CD4-positive, alpha-beta T cell treated with Interleukin-17A for 4 hours (primary cell): ENCODE results near the gene SHANK3.
A peak's percentile ranks its signal among the peaks of the same experiment; 100 is the strongest.

ENCODE experiments used
- DNase-seq: peaks from one replicate; pipeline ENCODE4 v3.0.0-alpha.2; 2020; ENCODE audit warnings: mixed read lengths

SHANK3 gene

GRCh38 chr22:50678651-50679521 lies 6.3 kb downstream of the SHANK3 start:
- DNase-seq: no peak

- peak; percentile 0 for DNase-seq
These were observed 10.7 kb downstream of the SHANK3 start for GRCh38 chr22:50683086-50683993.

DNA sequence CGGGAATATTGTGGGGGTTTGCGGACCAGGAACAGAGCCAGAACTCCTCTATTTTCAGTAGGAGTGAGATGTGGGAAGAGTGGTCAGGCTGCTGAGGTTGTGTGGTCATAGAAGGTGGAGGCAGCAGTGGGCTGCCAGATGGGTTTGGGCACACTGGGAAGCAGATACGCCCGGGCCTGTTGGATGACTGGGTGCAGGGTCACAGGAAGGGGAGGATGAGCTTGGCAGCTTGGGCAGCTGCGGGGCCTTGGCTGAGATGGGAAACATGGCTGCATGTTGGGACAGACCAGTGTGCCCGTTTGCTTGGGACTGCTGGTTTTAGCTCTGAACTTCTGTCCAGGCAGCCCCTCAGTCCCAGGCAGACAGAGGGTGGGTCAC lies 11.4 kb downstream of the SHANK3 start:
- DNase-seq: no peak

DNA sequence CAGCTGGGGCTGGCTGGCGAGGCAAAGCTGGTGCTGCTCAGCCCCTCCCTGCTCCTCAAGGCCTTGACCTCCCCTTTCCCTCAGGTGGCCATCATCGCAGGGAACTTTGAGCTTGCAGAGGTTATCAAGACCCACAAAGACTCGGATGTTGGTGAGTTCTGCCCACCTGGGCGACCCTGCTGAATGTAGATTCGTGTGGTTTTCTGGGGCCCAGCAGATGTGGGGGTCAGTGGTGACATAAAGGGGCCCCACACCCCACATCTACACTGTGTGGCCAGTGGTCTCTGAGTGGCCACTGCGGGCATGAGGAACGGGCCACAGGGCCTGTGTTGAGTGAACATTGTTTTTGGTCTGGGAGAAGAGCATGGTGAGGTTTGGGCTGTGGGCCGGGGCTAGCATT lies 11.9 kb downstream of the SHANK3 start:
- DNase-seq: no peak

GRCh38 chr22:50684986-50685385 lies 12.4 kb downstream of the SHANK3 start:
- DNase-seq: no peak

- DNase-seq: no peak
These were observed 14.2 kb downstream of the SHANK3 start for GRCh38 chr22:50686794-50687193.

DNA sequence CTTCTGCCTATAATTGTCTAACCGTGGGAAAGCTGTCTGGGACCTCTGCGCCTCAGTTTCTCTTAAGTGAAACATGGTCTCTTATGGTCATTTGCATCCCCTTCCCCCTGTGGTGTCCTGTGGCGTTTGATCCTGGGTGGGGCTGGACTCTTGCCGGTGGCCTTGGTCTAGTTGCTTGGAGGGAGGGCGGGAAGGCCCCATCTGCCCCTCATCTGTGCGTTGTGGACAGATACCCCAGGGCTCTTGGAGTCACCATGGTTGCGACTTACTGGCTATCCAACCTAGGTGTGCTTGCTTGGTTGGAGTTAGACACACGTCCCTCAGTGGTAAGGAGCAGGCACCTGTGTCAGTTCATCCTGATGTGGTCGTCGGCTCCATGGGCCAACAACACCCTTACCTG lies 15.2 kb downstream of the SHANK3 start:
- no peak for DNase-seq

- no peak for DNase-seq
These were observed 15.8 kb downstream of the SHANK3 start for GRCh38 chr22:50688448-50688847.

DNA sequence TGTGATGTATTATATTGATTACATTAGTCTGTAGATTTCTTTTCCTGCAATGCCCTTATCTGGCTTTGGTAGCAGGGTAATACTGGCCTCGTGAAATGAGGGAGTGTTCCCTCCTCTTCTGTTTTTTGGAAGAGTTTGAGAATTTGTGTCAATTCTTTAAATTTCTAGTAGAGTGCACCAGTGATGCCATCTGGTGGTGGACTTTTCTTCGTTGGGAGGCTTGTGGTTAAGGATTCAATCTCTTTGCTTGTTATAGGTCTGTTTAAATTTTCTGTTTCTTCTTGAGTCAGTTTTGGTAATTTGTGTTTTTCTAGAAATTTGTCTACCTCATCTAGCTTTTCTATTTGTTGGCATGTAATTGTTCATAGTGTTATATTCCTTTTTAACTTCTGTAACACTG lies 18.9 kb downstream of the SHANK3 start:
- DNase-seq: peak; percentile 33

GRCh38 chr22:50693462-50693861 lies 20.8 kb downstream of the SHANK3 start:
- DNase-seq: no peak

GRCh38 chr22:50694099-50694605 lies 21.5 kb downstream of the SHANK3 start:
- DNase-seq: no peak

GRCh38 chr22:50694766-50695420 lies 22.3 kb downstream of the SHANK3 start:
- no peak for DNase-seq

DNA sequence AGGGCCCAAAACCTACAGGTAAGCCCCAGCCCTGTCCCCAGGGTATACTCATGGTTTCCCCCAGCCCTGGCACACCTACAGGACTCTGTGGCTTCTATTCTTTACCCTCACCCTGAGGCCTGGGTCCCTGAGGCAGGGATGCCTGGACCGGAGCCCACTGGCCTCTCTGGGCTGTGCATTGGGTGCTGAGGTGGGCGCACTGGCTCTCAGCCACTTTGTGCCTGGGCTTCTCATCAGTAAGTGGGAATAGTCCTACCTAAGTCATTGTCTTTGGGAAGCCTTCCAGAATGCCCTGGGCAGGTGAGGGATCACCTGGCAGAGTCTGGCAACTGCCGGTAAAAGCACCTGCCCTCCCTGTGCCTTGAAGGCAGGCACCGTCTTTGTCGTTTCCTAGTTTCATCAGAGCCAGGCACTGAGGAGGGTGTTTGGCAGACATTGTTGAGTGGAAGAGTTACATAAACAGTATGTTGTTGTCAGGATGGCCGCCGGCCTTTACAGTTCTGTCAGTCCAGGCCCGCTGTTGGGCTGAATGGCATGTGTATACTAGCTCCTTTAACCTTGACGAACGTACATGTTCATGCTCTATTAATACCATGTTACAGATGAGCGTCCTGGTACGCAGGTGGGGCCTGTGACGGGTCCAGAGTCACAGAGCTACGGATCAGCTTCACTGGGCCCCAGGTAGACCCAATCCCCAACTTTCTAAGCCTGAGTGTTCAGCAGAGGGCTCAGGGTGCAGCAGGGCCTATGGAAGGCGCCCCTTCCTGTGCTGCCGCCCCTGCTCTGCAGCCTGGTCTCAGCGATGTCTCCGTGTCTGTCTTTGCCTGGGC lies 23.0 kb downstream of the SHANK3 start:
- no peak for DNase-seq

DNA sequence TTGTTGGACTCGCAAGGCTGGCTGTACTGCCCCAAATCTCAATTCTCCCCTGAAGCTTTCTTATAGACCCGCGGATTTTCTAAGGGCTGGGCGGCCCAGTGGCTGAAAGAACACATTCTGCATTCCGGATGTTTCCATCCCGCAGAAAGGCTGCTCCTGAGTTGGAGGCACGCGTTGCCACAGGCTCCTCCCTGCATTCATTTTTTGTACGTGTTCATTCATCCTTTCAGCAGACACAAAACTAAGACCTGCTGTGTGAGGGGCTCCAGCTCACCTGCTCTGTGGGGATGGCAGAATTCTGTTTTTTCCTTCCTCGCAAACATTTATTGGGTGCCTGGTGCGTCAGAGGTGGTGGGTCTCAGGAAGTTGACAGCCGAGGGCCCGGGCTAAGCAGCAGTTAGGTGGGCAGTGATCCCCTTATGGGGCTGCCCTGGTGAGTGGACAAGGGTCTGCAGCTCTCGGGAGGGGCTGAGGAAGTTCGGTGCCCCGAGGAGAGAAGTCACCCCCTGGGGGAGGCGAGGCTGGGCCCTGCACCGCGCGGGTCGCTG lies 23.7 kb downstream of the SHANK3 start:
- no peak for DNase-seq

DNA sequence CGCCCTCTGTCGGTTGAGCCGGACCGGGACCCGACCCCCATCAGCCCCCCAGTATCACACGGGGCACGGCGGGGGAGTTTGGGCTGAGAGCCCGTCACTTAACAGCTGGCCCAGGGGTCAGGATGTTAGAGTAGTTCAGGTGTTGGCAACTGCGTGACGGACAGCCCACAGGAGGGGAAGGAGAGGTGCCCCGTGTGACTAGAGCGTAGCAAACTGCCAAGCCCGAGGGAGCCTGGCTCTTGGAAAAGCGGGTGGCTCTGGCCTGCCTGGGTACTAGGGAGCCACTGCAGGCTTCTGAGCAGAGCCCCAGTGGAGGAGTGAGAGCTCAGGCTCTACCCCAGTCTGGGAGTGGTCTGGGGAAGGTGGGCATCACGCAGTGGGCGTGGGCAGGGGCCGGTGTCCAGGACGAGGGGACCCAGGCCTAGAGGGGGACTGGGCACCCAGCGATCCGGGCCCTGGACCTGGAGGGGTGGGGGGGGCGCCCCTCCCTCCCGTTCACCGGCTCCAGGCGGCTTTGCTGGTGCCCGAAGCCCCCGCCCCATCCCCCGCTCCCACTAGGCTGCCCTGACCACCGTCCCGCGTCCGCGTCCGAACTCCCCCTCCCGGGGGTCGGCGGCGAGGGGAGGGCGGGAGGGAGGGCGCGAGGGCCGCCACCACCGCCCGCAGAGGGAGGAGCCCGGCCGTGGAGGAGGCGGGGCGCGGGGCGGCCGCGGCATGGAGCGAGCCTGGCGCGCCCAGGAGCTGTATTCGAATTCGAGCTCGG lies 24.4 kb downstream of the SHANK3 start:
- no peak for DNase-seq

- no peak for DNase-seq
These were observed 25.3 kb downstream of the SHANK3 start for GRCh38 chr22:50697667-50698506.

DNA sequence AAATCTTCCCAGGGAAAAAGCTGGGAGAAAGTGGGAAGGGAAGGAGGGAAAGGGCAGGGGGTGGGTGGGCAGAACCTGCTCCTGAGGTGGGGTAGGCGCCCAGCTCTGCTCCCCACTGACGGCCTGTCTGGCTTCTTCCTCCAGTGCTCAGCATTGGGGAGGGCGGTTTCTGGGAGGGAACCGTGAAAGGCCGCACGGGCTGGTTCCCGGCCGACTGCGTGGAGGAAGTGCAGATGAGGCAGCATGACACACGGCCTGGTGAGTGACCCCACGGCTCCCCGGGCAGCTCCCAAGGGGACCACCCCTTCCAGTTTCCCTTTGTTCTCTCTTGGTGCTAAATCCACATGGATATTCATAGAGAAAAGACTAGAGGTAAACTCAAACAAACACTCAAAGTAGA lies 25.9 kb downstream of the SHANK3 start:
- DNase-seq: no peak

GRCh38 chr22:50699001-50699755 lies 26.6 kb downstream of the SHANK3 start:
- no peak for DNase-seq

GRCh38 chr22:50699756-50700386 lies 27.2 kb downstream of the SHANK3 start:
- no peak for DNase-seq
